A549 (cell line): Measurements from ENCODE around the gene CELF2. TPM values are rescaled to one million over a fixed set of nuclear protein-coding genes. Genes with fewer than 3 reads are reported as not detected.

Experiments
- ATAC-seq, 2 experiments: fragments of 200-7000 bp in 1 of 2; fragments of >200 bp in 1 of 2; cut with Nextera tagmentation in 1 of 2; cut with Tn5 transposase in 1 of 2; 3 replicates each; pipeline versions ENCODE4 v1.8.0 to v1.9.1; 2018 to 2020; ENCODE audit warnings: mild to moderate bottlenecking in 1 of 2, moderate library complexity in 1 of 2
- CTCF ChIA-PET: fragments of 300-600 bp; sonication (Branson Sonifier 250); formaldehyde crosslinking; extraction: SDS; loops from one replicate; lab custom pipeline; 2021; ENCODE audit warnings: antibody characterized with exemption, inconsistent platforms; lab: Yijun Ruan, JAX
- POLR2A ChIA-PET: fragments of 350-600 bp; formaldehyde crosslinking; extraction: SDS; loops from one replicate; lab custom pipeline; 2021; ENCODE audit warnings: antibody characterized with exemption, inconsistent platforms; lab: Yijun Ruan, JAX
- DNase-seq, 2 experiments: peaks; one replicate each; pipeline versions ENCODE4 v3.0.0 to v3.0.0-alpha.2; 2011 to 2016; ENCODE audit warnings: low read depth in 1 of 2, low spot score in 1 of 2
- FAIRE-seq: peaks from 2 replicates; lab custom pipeline; 2011; peaks lifted over from hg19 to GRCh38; lab: Jason Lieb, UNC
- H3K27ac ChIP-seq, 2 experiments: fragments of >200 bp; sonication (Bioruptor Twin); formaldehyde crosslinking; 3 replicates each; pipeline ENCODE4 v1.5.1; 2016 to 2017
- H3K4me1 ChIP-seq: fragments of >200 bp; sonication (Bioruptor Twin); formaldehyde crosslinking; 3 replicates; pipeline ENCODE4 v1.6.1; 2016
- H3K4me2 ChIP-seq: fragments of >200 bp; sonication (Bioruptor Twin); formaldehyde crosslinking; 3 replicates; pipeline ENCODE4 v1.6.1; 2016
- H3K4me3 ChIP-seq: fragments of >200 bp; sonication (Bioruptor Twin); formaldehyde crosslinking; 3 replicates; pipeline ENCODE4 v1.5.1; 2016
- H3K9me3 ChIP-seq: fragments of >200 bp; sonication (Bioruptor Twin); formaldehyde crosslinking; 3 replicates; pipeline ENCODE4 v1.6.1; 2016
- CHD2 ChIP-seq: fragments of 150-350 bp; IDR thresholded peaks from 2 replicates; pipeline ENCODE4 v1.6.1; 2014; ENCODE audit warnings: low read length; ENCODE audit not compliant: partially characterized antibody
- CHD4 ChIP-seq: fragments of 200-600 bp; sonication (generic); IDR thresholded peaks from 2 replicates; pipeline ENCODE4 v1.6.1; 2016; ENCODE audit warnings: antibody characterized with exemption, mild to moderate bottlenecking, borderline replicate concordance
- EHF ChIP-seq: fragments of 250-450 bp; sonication (Bioruptor Pico); IDR thresholded peaks from 2 replicates; pipeline ENCODE4 v1.5.0; 2020; ENCODE audit warnings: mild to moderate bottlenecking
- FOSB ChIP-seq: fragments of 250-450 bp; sonication (Bioruptor Pico); IDR thresholded peaks from 2 replicates; pipeline ENCODE4 v1.5.0; 2020; ENCODE audit warnings: mild to moderate bottlenecking, moderate library complexity
- HDAC2 ChIP-seq: fragments of 200-600 bp; sonication (generic); IDR thresholded peaks from 2 replicates; pipeline ENCODE4 v1.6.1; 2016
- HEYL ChIP-seq: fragments of 250-450 bp; sonication (Bioruptor Pico); IDR thresholded peaks from 2 replicates; pipeline ENCODE4 v1.8.0; 2021; ENCODE audit warnings: mild to moderate bottlenecking, moderate library complexity
- HOXA7 ChIP-seq: fragments of 250-450 bp; sonication (Bioruptor Pico); IDR thresholded peaks from 2 replicates; pipeline ENCODE4 v1.5.0; 2020; ENCODE audit warnings: mild to moderate bottlenecking, moderate library complexity
- JUNB ChIP-seq: fragments of >200 bp; sonication (Bioruptor Twin); formaldehyde crosslinking; IDR thresholded peaks from 2 replicates; pipeline ENCODE4 v1.6.1; 2016
- NFE2L2 ChIP-seq: fragments of 150-350 bp; conservative IDR thresholded peaks from 2 replicates; pipeline ENCODE4 v1.6.1; 2014; ENCODE audit warnings: low read length
- NR3C1 ChIP-seq: fragments of >200 bp; sonication (Bioruptor Twin); formaldehyde crosslinking; IDR thresholded peaks from 3 replicates; pipeline ENCODE4 v1.6.1; 2017
- SMC3 ChIP-seq: fragments of >200 bp; sonication (Bioruptor Twin); formaldehyde crosslinking; IDR thresholded peaks from 3 replicates; pipeline ENCODE4 v1.6.1; 2018; ENCODE audit warnings: inconsistent platforms
- SREBF2 ChIP-seq: fragments of 450-650 bp; IDR thresholded peaks from 2 replicates; pipeline ENCODE4 v1.6.1; 2014; ENCODE audit warnings: mild to moderate bottlenecking, moderate library complexity
- ZNF302 ChIP-seq: fragments of 250-450 bp; sonication (Bioruptor Pico); IDR thresholded peaks from 2 replicates; pipeline ENCODE4 v1.9.0; 2021; ENCODE audit warnings: inconsistent platforms, mild to moderate bottlenecking, moderate library complexity
- ZSCAN20 ChIP-seq: fragments of 250-450 bp; sonication (Bioruptor Pico); IDR thresholded peaks from 2 replicates; pipeline ENCODE4 v1.8.0; 2022; ENCODE audit warnings: mild to moderate bottlenecking, moderate library complexity
- WGBS: methylation state at CpG from one replicate; pipeline ENCODE4 v1.1.6; 2017; ENCODE audit errors: missing lambda C conversion rate; 5-methylcytosine and 5-hydroxymethylcytosine counted together
- polyA plus RNA-seq, 4 experiments: library from polyadenylated mRNA; depleted of rRNA in 3 of 4; stranded (reverse); fragments of >200 nt; fragmentation: RNase III in 1 of 4; extraction: RNeasy Plus Mini Kit Qiagen cat#74134 plus additional on column Dnase treatment in 1 of 4; gene quantifications; 2 replicates in 3 of 4; 3 replicates in 1 of 4; pipeline ENCODE4 v1.2.3, GENCODE V29; 2011 to 2017
- TF ChIP-seq, protein P1 (sequence below): fragments of 250-450 bp; sonication (Bioruptor Pico); IDR thresholded peaks from 2 replicates; pipeline ENCODE4 v1.5.0; 2020; ENCODE audit warnings: low read depth, mild to moderate bottlenecking, moderate library complexity
- TF ChIP-seq, protein P2 (sequence below): IDR thresholded peaks from 2 replicates; pipeline ENCODE4 v1.6.1; 2012
- TF ChIP-seq, protein P3 (sequence below): IDR thresholded peaks from 2 replicates; pipeline ENCODE4 v1.6.1; 2012; ENCODE audit warnings: low read depth, borderline replicate concordance
- TF ChIP-seq, protein P4 (sequence below): fragments of 250-450 bp; sonication (Bioruptor Pico); IDR thresholded peaks from 2 replicates; pipeline ENCODE4 v1.5.0; 2021; ENCODE audit warnings: mild to moderate bottlenecking, moderate library complexity, borderline replicate concordance

Gene CELF2
- polyA plus RNA-seq, 2 of the 4 experiments (the other 2 are of a cell fraction): 0.01 to 0.03 TPM

DNA sequence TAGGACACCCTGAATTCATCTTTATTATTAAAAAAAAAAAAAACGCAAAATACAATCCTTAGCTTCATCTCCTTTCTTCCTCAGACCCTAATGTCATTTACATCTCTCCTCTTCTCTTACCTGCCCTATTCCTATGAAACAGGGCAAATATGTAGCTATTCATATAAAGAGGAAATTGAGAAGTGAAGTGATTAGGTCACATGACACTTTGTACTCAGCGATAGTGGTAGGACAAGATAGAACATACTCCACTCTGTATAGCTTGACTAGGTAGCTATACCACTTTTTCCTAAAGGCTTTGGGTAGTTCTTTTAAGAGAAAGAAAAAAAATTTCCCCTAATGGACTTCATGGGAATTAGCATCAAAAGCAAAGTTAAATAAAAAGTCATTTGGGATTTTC is 6.2 kb upstream of the CELF2 start:
- Histone ChIP-seq H3K4me1 (no peaks in the 10 kb centered on the region), H3K9me3 (no peaks in the 10 kb centered on the region), H3K4me3 (no peak overlapping the region), H3K4me2 (no peak overlapping the region), H3K27ac (no peak overlapping the region)
- no peak for TF ChIP-seq CHD4
- TF ChIP-seq, protein P1, sequence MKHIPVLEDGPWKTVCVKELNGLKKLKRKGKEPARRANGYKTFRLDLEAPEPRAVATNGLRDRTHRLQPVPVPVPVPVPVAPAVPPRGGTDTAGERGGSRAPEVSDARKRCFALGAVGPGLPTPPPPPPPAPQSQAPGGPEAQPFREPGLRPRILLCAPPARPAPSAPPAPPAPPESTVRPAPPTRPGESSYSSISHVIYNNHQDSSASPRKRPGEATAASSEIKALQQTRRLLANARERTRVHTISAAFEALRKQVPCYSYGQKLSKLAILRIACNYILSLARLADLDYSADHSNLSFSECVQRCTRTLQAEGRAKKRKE (CRISPR knock-in tag): no peak
- TF ChIP-seq JUNB: no peak
- TF ChIP-seq HDAC2: no peak
- no peak for TF ChIP-seq SREBF2
- TF ChIP-seq HOXA7 (CRISPR knock-in tag): no peak
- no peak for TF ChIP-seq ZSCAN20 (CRISPR knock-in tag)
- no peak for TF ChIP-seq NFE2L2
- TF ChIP-seq EHF (CRISPR knock-in tag): no peak
- TF ChIP-seq, protein P2, sequence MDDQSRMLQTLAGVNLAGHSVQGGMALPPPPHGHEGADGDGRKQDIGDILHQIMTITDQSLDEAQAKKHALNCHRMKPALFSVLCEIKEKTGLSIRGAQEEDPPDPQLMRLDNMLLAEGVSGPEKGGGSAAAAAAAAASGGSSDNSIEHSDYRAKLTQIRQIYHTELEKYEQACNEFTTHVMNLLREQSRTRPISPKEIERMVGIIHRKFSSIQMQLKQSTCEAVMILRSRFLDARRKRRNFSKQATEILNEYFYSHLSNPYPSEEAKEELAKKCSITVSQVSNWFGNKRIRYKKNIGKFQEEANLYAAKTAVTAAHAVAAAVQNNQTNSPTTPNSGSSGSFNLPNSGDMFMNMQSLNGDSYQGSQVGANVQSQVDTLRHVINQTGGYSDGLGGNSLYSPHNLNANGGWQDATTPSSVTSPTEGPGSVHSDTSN: no peak
- TF ChIP-seq FOSB (CRISPR knock-in tag): no peak
- 66% methylated on average over 2 of the region's 2 CpGs for WGBS
- DNase-seq (no peak), ATAC-seq (no peak), FAIRE-seq (no peak)
- CTCF ChIA-PET: interaction anchor here (0.5 to 0.7 kb wide), 2 partner anchors 13 to 34 kb away, joined by 3 to 4 read pairs; no protein-coding TSS in a partner anchor
- POLR2A ChIA-PET: no interaction called here

DNA sequence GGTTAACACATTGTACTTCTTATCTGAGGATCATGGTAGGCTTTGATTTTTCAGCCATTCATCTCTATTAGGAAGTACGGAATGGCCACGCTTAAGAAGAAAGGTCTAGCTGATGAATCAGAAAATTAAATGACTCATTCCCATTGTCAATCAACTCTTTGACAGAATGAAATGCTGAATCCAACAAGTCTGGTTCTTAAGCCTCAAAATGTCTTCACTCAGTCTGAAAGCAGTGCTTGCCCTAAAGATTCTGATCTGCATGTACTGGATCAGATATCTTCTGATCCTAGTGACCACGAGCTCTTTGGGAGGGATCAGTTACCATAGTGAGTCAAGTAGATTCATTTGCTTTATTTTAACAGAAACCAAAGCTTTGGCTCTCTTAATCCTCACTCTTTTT is 5.7 kb upstream of the CELF2 start:
- no peak for DNase-seq
- whole genome bisulfite sequencing: 48% methylated on average over 3 of the region's 3 CpGs
- POLR2A ChIA-PET: no interaction called here

DNA sequence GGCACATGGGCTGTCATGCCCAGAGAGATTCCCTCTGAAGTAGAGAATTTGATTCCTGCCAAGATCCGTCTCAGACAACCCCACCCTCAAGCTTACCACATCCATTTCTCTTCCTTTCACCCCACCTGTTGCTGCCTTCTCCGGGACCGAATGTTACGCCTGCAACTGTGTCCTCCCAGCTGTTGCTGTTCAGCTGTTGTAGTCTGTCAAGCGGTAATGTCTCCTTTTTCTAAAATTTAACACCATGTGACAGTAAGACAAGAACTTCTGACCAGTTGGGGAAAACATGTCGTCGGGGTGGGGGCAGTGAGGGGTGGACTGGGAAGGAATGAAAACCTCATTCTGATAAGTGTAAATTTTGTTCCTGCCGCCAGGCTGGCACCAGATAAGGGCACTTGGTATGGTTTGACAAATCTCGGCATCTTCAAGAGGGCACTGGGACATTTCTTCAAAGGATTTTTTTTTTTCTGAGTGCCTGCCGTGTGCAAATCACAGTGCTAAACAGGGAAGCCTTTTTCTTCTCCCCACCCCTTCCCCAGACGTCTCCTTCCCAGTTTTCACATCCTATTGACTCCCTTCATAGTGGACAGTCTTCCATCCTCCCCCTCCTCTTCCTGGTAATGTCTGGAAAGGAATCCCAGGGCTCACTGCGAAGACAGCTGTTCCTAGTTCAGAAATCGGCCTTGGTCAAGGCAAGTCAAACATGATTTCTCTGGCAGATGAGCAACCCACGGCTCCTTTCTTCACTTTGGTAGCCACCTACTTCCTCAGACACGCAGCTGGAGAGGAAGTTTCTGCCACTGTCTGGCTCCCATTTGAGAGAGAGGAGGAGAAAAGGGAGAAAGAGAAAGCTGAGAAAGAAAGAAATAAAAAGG is 5.0 kb upstream of the CELF2 start:
- CTCF ChIA-PET: no interaction called here
- FAIRE-seq (no peak), ATAC-seq (no peak)

More for the DNA sequence above, 5.7 kb upstream of the CELF2 start:
- H3K4me2 ChIP-seq: no peak overlapping the region
- no peak overlapping the region for H3K27ac ChIP-seq
- no peak overlapping the region for H3K4me3 ChIP-seq
- H3K9me3 ChIP-seq: no peaks in the 10 kb centered on the region
- H3K4me1 ChIP-seq: no peaks in the 10 kb centered on the region
- TF ChIP-seq HEYL (no peak), CHD2 (no peak), SMC3 (no peak)
- TF ChIP-seq, protein P3, sequence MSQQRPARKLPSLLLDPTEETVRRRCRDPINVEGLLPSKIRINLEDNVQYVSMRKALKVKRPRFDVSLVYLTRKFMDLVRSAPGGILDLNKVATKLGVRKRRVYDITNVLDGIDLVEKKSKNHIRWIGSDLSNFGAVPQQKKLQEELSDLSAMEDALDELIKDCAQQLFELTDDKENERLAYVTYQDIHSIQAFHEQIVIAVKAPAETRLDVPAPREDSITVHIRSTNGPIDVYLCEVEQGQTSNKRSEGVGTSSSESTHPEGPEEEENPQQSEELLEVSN: no peak
- ATAC-seq (no peak), FAIRE-seq (no peak)
- CTCF ChIA-PET: no interaction called here

More for the DNA sequence above, 5.0 kb upstream of the CELF2 start:
- 13% methylated on average over 15 of the region's 15 CpGs for WGBS
- Histone ChIP-seq H3K4me1 (0 out of 3 replicates have a peak, but pooled peaks cover 3% of the 10 kb centered on the region), H3K4me2 (no peak overlapping the region), H3K27ac (no peak overlapping the region), H3K9me3 (no peaks in the 10 kb centered on the region), H3K4me3 (no peak overlapping the region)
- DNase-seq: no peak
- POLR2A ChIA-PET: no interaction called here
- TF ChIP-seq HEYL (no peak), ZNF302 (CRISPR knock-in tag) (no peak), NR3C1 (no peak)
- TF ChIP-seq, protein P4, sequence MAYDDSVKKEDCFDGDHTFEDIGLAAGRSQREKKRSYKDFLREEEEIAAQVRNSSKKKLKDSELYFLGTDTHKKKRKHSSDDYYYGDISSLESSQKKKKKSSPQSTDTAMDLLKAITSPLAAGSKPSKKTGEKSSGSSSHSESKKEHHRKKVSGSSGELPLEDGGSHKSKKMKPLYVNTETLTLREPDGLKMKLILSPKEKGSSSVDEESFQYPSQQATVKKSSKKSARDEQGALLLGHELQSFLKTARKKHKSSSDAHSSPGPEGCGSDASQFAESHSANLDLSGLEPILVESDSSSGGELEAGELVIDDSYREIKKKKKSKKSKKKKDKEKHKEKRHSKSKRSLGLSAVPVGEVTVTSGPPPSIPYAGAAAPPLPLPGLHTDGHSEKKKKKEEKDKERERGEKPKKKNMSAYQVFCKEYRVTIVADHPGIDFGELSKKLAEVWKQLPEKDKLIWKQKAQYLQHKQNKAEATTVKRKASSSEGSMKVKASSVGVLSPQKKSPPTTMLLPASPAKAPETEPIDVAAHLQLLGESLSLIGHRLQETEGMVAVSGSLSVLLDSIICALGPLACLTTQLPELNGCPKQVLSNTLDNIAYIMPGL: no peak
- TF ChIP-seq, all 56 proteins: peak for 0
